Measurements from ENCODE around the gene IFFO2.

DNA sequence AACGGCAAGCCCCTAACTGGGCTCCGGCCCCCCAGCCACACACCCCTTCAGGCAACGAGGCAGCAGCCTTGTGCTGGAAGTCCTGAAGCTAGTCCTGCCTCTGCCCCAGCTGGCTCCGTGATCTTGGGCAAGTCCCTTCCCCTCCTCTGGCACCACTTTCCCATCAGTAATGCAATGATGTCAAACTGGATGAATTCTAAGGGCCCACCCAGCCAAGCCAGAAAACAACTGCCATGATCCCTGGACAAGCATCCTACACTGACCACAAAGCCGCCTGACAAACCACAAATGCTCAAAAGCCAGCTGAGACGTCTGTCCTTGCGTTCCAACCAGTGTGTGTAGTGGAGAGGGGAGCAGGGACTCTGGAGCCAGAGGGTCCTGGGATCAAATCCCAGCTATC, 26.8 kb downstream of the IFFO2 start:
- TF ChIP-seq POLR2A (IDR thresholded peaks at IDR 0.05; ENCODE audit: low read depth, low read length) (no peak), TAF1 (IDR thresholded peaks at IDR 0.05; ENCODE audit: low read depth, low read length) (no peak), POLR2AphosphoS5 (IDR thresholded peaks at IDR 0.05; ENCODE audit: low read depth, low read length) (no peak), SPI1 (IDR thresholded peaks at IDR 0.05; ENCODE audit: low read depth, low read length) (no peak), POU2F2 (IDR thresholded peaks at IDR 0.05; ENCODE audit: low read depth, low read length) (no peak)

Data from GM12891 (cell line).